Loucy (cell line): ENCODE measurements around the gene GDAP1L1.
A peak's percentile ranks its signal among the peaks of the same experiment; 100 is the strongest.

Experiments
- H2AFZ ChIP-seq: fragments of 200-600 bp; sonication (generic); 2 replicates; pipeline ENCODE4 v1.6.0; 2016; ENCODE audit warnings: antibody characterized with exemption, mild to moderate bottlenecking, low read length, moderate library complexity
- H3F3A ChIP-seq: fragments of 200-600 bp; 2 replicates; pipeline ENCODE4 v1.6.0; 2016; ENCODE audit warnings: antibody characterized with exemption, low read depth, mild to moderate bottlenecking
- H3K27me3 ChIP-seq: fragments of 200-600 bp; sonication (generic); 2 replicates; pipeline ENCODE4 v1.6.1; 2014; ENCODE audit warnings: low read length, mild to moderate bottlenecking; ENCODE audit not compliant: insufficient read depth, poor library complexity, severe bottlenecking
- H3K36me3 ChIP-seq: fragments of 200-600 bp; sonication (generic); 2 replicates; pipeline ENCODE4 v1.6.1; 2016; ENCODE audit warnings: low read length; ENCODE audit not compliant: insufficient read depth
- H3K4me1 ChIP-seq: fragments of 200-600 bp; sonication (generic); 2 replicates; pipeline ENCODE4 v1.5.1; 2014; ENCODE audit warnings: low read length, mild to moderate bottlenecking; ENCODE audit not compliant: insufficient read depth, poor library complexity, severe bottlenecking
- H3K4me2 ChIP-seq: fragments of 200-600 bp; sonication (generic); 2 replicates; pipeline ENCODE4 v1.6.0; 2014; ENCODE audit warnings: antibody characterized with exemption, low read length, low read depth, mild to moderate bottlenecking; ENCODE audit not compliant: poor library complexity, severe bottlenecking
- H3K4me3 ChIP-seq: fragments of 200-600 bp; sonication (generic); 2 replicates; pipeline ENCODE4 v1.5.1; 2014; ENCODE audit warnings: low read length, mild to moderate bottlenecking, mixed read lengths; ENCODE audit not compliant: poor library complexity, severe bottlenecking
- H3K79me2 ChIP-seq: fragments of 200-600 bp; sonication (generic); 2 replicates; pipeline ENCODE4 v1.6.1; 2014; ENCODE audit warnings: low read length; ENCODE audit not compliant: insufficient read depth
- H3K9ac ChIP-seq: fragments of 200-600 bp; sonication (generic); 2 replicates; pipeline ENCODE4 v1.6.0; 2014; ENCODE audit warnings: mild to moderate bottlenecking, low read depth, low read length, moderate library complexity; ENCODE audit not compliant: poor library complexity, severe bottlenecking
- H3K9me2 ChIP-seq: fragments of 200-600 bp; sonication (generic); replicated peaks from 2 replicates; pipeline ENCODE4 v1.6.1; 2016; ENCODE audit warnings: low read depth, low read length, mixed read lengths
- H3K9me3 ChIP-seq: fragments of 200-600 bp; sonication (generic); 2 replicates; pipeline ENCODE4 v1.6.1; 2014; ENCODE audit warnings: mild to moderate bottlenecking, antibody characterized with exemption, low read length, low read depth; ENCODE audit not compliant: insufficient read depth
- H4K20me1 ChIP-seq: fragments of 200-600 bp; sonication (generic); 2 replicates; pipeline ENCODE4 v1.6.0; 2014; ENCODE audit warnings: antibody characterized with exemption, low read length, mild to moderate bottlenecking; ENCODE audit not compliant: insufficient read depth, poor library complexity, severe bottlenecking
- EZH2phosphoT487 ChIP-seq: fragments of 200-600 bp; IDR thresholded peaks from 2 replicates; pipeline ENCODE4 v1.6.1; 2018; ENCODE audit warnings: antibody characterized with exemption, mild to moderate bottlenecking, moderate library complexity, borderline replicate concordance
- TF ChIP-seq, protein P1 (sequence below): fragments of 200-600 bp; sonication (generic); conservative IDR thresholded peaks from 2 replicates; pipeline ENCODE4 v1.5.1; 2014; ENCODE audit warnings: mild to moderate bottlenecking, antibody characterized with exemption, low read length

GDAP1L1 gene

GRCh38 chr20:44209686-44210405 lies 37.3 kb upstream of the GDAP1L1 start:
- Histone ChIP-seq H3K36me3 (peaks cover 14% of the 10 kb centered on the region; the same call in 1 of the 2 replicates), H3K9me3 (no peaks in the 10 kb centered on the region), H3K79me2 (peaks cover 55% of the 10 kb centered on the region), H3F3A (no peaks in the 10 kb centered on the region), H3K4me3 (peak overlapping the region; percentile 98), H3K9ac (peak overlapping the region; percentile 92), H3K4me1 (peaks cover 48% of the 10 kb centered on the region), H3K9me2 (no peaks in the 10 kb centered on the region), H3K4me2 (peak overlapping the region; percentile 99), H2AFZ (peak overlapping the region; percentile 85), H3K27me3 (no peaks in the 10 kb centered on the region), H4K20me1 (peaks cover 45% of the 10 kb centered on the region)
- TF ChIP-seq, protein P1, sequence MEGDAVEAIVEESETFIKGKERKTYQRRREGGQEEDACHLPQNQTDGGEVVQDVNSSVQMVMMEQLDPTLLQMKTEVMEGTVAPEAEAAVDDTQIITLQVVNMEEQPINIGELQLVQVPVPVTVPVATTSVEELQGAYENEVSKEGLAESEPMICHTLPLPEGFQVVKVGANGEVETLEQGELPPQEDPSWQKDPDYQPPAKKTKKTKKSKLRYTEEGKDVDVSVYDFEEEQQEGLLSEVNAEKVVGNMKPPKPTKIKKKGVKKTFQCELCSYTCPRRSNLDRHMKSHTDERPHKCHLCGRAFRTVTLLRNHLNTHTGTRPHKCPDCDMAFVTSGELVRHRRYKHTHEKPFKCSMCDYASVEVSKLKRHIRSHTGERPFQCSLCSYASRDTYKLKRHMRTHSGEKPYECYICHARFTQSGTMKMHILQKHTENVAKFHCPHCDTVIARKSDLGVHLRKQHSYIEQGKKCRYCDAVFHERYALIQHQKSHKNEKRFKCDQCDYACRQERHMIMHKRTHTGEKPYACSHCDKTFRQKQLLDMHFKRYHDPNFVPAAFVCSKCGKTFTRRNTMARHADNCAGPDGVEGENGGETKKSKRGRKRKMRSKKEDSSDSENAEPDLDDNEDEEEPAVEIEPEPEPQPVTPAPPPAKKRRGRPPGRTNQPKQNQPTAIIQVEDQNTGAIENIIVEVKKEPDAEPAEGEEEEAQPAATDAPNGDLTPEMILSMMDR = no peak
- TF ChIP-seq EZH2phosphoT487 = no peak

DNA sequence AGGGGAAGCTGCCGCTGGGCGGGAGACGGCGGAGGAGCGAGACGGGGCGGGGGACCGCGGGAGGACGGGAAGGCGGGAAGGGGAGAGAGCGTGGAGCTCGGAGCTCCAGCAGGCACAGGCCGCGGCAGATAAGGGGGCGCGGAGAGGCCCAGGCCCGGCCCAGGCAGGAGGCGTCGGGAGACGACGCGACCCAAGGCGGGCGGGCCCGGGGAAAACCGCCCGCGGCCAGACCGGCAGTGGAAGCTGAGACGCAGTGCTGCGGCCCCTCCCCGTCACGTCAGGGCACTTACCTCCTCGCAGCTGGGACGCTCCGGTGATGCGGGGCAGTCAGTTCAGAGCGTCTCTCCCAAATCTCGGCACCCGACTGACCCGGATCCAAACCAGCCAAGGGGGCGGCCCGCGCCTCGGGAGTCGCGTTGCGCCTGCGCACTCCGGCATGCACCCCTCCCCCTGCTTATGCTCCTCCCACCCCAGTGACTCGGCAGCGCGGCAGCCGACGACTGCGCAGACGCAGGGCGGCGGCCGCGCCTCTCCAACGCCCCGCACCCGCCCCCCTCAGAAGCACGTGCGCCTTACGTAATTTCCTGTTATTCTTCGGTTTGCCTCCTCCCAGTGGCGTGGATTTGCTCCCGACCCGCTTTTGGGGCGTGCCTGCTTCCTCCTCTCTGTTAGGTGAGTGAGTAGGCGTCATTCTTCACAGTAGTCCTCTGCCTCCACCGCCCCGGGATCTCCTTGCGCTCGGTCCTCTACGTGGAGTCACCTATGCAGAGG lies 36.5 kb upstream of the GDAP1L1 start, which contains the start of gene OSER1:
OSER1 (minus strand) TSS at position 366 of the 771 bp plus-strand sequence. CDS start 3,814 bp downstream, outside the sequence.
- H3K79me2 ChIP-seq = peaks cover 55% of the 10 kb centered on the region

More for the DNA sequence above, 36.5 kb upstream of the GDAP1L1 start, which contains the start of gene OSER1:
- peaks cover 8% of the 10 kb centered on the region; the same call in 1 of the 2 replicates for H3K36me3 ChIP-seq
- peak within 1 kb of the TSS; percentile 92 for H3K9ac ChIP-seq
- H3K4me2 ChIP-seq = peak within 1 kb of the TSS; percentile 99
- TF ChIP-seq, protein P1 = no peak
- TF ChIP-seq EZH2phosphoT487 = no peak
- H3K4me1 ChIP-seq = peaks cover 47% of the 10 kb centered on the region
- H3K4me3 ChIP-seq = peak within 1 kb of the TSS; percentile 98
- H3K27me3 ChIP-seq = no peaks in the 10 kb centered on the region
- H4K20me1 ChIP-seq = peaks cover 45% of the 10 kb centered on the region
- no peaks in the 10 kb centered on the region for H3K9me3 ChIP-seq
- H3F3A ChIP-seq = no peaks in the 10 kb centered on the region
- peak within 1 kb of the TSS; percentile 93 for H2AFZ ChIP-seq
- H3K9me2 ChIP-seq = no peaks in the 10 kb centered on the region
